Left lung (tissue), 10 donors: ENCODE measurements around the gene CLCNKB. TPM values are rescaled to one million over a fixed set of nuclear protein-coding genes. Genes with fewer than 3 reads are reported as not detected.

ENCODE experiments used
- ATAC-seq: fragments of 200-7000 bp; cut with Tn5 transposase; one replicate; pipeline ENCODE4 v1.9.1; 2020; ENCODE audit warnings: moderate library complexity
- DNase-seq, 4 donors: peaks; one replicate each; pipeline ENCODE4 v3.0.0-alpha.2; 2013 to 2020
- H3K27ac ChIP-seq, 2 donors: fragments of 200-600 bp; sonication (generic) in 1 of 2; one replicate each; pipeline versions ENCODE4 v1.5.0 to v1.8.0; 2020 to 2021
- H3K27me3 ChIP-seq, 2 donors: fragments of 200-600 bp; sonication (generic) in 1 of 2; one replicate each; pipeline versions ENCODE4 v1.5.0 to v1.8.0; 2020 to 2021
- H3K36me3 ChIP-seq, 2 donors: fragments of 200-600 bp; sonication (generic) in 1 of 2; one replicate each; pipeline versions ENCODE4 v1.5.0 to v1.8.0; 2020 to 2021
- H3K4me1 ChIP-seq, 2 donors: fragments of 200-600 bp; one replicate each; pipeline ENCODE4 v1.8.0; 2021
- H3K4me3 ChIP-seq, 2 donors: fragments of 200-600 bp; sonication (generic) in 1 of 2; one replicate each; pipeline versions ENCODE4 v1.5.0 to v1.8.0; 2020 to 2021; ENCODE audit warnings: mild to moderate bottlenecking in 1 of 2
- H3K9me3 ChIP-seq, 2 donors: fragments of 200-600 bp; sonication (generic) in 1 of 2; one replicate each; pipeline versions ENCODE4 v1.5.0 to v1.8.0; 2020 to 2021
- intact Hi-C, 2 donors: fragments of 100-400 bp; cut with DNase I; formaldehyde crosslinking; loops; one replicate each; pipeline versions ENCODE4 v1.11.2 to v1.14.2; 2022
- polyA plus RNA-seq, 6 donors: library from polyadenylated mRNA; unstranded; fragments of 120-200 nt; gene quantifications; one replicate each; pipeline ENCODE4 v1.2.1, GENCODE V29; 2013; ENCODE audit not compliant: insufficient read length in 6 of 6
- total RNA-seq, 2 donors: library from RNA; stranded (reverse); fragmentation: NEBNext Ultra II Directional; extraction: Animal tissue kit (Norgen Biotek cat#: 25700); gene quantifications; one replicate each; pipeline ENCODE4 v1.2.1, GENCODE V29; 2021
- TF ChIP-seq, protein P1 (sequence below), 2 donors: fragments of 200-600 bp; sonication (generic) in 1 of 2; IDR thresholded peaks; one replicate each; pipeline versions ENCODE4 v1.5.0 to v1.8.0; 2021; ENCODE audit warnings: antibody characterized with exemption in 2 of 2
- donor health status: DM: no; HTN: yes; CAD: no.
- donor health status: DM: no; HTN: no; CAD: no.

CLCNKB gene
- total and polyA plus RNA-seq, 8 donors = 1.1 to 8.0 (median 4.9) TPM; not detected in 1

DNA sequence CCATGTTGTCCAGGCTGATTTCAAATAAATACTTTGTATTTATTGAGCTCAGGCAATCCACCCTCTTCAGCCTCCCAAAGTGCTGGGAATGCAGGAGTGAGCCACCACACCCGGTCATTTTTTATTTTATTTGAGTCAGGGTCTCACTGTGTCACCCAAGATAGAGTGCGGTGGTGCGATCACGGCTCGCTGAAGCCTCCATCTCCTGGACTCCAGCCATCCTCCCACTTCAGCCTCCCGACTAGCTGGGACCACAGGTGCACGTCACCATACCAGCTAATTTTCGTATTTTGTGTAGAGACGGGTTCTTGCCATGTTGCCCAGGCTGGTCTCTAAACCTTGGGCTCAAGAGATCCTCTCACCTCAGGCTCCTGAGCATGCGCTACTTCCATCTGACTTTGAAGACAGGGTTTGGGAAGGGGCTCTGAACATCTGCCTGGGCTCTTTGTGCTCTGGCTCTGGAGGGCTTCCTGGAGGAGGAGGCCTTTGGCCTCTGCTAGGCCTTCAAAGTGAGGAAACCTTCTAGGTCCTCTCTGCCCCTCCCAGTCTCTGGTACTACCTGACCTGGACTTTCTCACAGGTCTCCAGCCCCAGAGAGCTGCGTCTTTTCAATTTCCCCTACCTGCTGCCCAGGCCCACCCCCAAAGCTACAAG is 31.5 kb upstream of the CLCNKB start:
- Histone ChIP-seq H3K4me3 (peak overlapping the region in 1 of 2 donors; percentile 41), H3K27ac (peak overlapping the region in 1 of 2 donors; percentile 70), H3K27me3 (peaks cover 0 to 13% of the 10 kb centered on the region in 2 donors), H3K36me3 (no peaks in the 10 kb centered on the region), H3K9me3 (no peaks in the 10 kb centered on the region), H3K4me1 (peaks cover 10 to 17% of the 10 kb centered on the region in 2 donors)
- TF ChIP-seq, protein P1, sequence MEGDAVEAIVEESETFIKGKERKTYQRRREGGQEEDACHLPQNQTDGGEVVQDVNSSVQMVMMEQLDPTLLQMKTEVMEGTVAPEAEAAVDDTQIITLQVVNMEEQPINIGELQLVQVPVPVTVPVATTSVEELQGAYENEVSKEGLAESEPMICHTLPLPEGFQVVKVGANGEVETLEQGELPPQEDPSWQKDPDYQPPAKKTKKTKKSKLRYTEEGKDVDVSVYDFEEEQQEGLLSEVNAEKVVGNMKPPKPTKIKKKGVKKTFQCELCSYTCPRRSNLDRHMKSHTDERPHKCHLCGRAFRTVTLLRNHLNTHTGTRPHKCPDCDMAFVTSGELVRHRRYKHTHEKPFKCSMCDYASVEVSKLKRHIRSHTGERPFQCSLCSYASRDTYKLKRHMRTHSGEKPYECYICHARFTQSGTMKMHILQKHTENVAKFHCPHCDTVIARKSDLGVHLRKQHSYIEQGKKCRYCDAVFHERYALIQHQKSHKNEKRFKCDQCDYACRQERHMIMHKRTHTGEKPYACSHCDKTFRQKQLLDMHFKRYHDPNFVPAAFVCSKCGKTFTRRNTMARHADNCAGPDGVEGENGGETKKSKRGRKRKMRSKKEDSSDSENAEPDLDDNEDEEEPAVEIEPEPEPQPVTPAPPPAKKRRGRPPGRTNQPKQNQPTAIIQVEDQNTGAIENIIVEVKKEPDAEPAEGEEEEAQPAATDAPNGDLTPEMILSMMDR (IDR thresholded peaks at IDR 0.05) = no peak
- ATAC-seq = no peak
- DNase-seq = no peak
- intact Hi-C loops = no loop called here

DNA sequence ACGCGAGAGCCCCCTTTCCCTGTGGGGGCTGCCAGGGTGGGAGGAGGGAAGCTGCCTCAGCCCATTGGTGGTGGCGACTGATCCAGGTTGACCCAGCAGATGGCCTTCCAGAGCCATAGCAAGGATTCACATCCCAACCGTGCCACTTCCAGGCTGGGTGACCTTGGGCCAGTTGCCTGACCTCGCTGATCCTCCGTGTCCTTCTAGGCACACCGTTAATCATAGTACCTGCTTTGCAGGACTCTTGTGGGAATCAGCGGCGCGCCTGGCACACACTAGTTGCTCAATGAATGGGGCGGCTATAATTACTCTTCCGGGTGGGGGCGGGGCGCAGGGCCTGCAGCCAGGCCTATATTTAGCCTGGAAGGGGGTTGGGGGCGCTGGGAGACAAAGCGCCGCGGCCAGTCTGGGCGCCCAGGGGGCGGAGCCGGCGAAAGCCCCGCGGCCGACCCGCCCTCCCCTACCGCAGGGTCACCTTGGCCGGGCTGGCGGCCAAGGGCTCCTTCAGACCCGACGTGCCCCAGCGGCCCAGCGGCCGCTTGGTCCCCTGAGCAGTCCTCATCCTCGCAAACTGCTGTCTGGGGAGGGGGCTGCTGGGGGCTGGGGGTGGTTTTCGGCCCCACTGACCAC is 30.9 kb upstream of the CLCNKB start:
- intact Hi-C loops = no loop called here
- peak overlapping the region; percentile 29 to 41 for H3K4me3 ChIP-seq
- H3K36me3 ChIP-seq = no peaks in the 10 kb centered on the region
- H3K27me3 ChIP-seq = peaks cover 0 to 13% of the 10 kb centered on the region in 2 donors
- DNase-seq (peak in 3 of 4 donors; percentile 76 to 87 (median 82)), ATAC-seq (peak; percentile 85)
- TF ChIP-seq, protein P1 (IDR thresholded peaks at IDR 0.05) = no peak
- no peaks in the 10 kb centered on the region for H3K9me3 ChIP-seq
- H3K27ac ChIP-seq = peak overlapping the region in 1 of 2 donors; percentile 70
- H3K4me1 ChIP-seq = peaks cover 11 to 17% of the 10 kb centered on the region in 2 donors

DNA sequence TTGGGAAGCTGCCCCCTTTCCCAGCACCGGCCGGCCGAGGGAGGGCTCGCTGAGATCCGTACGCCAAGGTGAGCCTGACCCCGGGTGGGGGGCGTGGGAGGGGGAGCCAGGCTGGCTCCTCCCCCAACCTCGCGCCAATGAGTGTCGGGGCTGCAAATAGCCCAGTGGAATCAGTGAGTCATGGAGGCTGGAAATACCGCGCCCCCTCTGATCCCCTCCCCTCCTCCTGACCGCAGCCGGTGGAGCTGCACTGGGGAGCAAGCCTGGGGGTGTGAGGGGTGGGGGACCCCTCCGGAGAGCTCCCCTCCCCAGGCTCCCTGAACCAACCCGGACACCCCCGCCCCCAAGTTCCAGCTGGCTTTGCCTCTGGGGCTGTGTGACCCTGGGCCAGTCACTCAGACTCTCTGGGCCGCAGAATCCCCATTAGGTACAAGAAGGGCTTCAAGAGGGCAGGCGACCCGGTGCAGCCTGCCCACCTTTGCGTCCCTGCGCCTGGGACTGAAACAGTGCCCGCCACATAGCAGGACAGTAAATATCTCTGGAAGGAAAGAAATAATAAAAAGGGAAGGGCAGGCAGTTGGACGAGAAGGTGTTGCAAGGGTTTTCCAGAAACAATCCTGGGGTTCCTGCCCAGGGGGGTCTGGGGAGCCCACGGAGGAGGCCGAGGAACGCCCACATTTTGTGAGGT is 30.2 kb upstream of the CLCNKB start:
- H3K27me3 ChIP-seq = peaks cover 0 to 13% of the 10 kb centered on the region in 2 donors
- H3K27ac ChIP-seq = peak overlapping the region in 1 of 2 donors; percentile 70
- peak overlapping the region; percentile 29 to 41 for H3K4me3 ChIP-seq
- peak; percentile 76 for ATAC-seq
- peaks cover 17% of the 10 kb centered on the region in 2 donors for H3K4me1 ChIP-seq
- TF ChIP-seq, protein P1 (IDR thresholded peaks at IDR 0.05) = no peak
- DNase-seq = peak in 2 of 4 donors; percentile 73 to 78
- no peaks in the 10 kb centered on the region for H3K36me3 ChIP-seq
- intact Hi-C loops = no loop called here
- H3K9me3 ChIP-seq = no peaks in the 10 kb centered on the region

DNA sequence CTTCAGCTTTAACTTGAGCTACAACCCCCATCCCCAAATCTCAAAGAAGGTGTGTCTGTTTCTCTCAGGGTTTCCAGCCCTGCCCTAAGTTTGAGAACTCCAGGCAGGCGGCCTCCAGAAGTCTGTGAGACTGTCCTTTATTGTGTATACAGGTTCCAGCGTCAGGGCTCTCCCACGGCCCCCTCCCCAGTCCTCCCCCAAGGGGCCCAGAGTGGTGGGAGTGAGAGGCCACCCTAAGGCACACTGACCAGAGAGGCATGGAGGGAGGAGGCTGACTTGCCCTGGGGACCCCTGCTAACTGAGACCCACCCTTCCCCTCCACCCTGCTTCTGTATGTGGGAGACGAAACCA is 29.7 kb upstream of the CLCNKB start:
- DNase-seq = no peak
- intact Hi-C loops = no loop called here
- Histone ChIP-seq H3K4me3 (no peak overlapping the region), H3K36me3 (no peaks in the 10 kb centered on the region), H3K4me1 (peaks cover 17 to 20% of the 10 kb centered on the region in 2 donors), H3K9me3 (no peaks in the 10 kb centered on the region), H3K27ac (peak overlapping the region in 1 of 2 donors; percentile 70), H3K27me3 (peaks cover 0 to 13% of the 10 kb centered on the region in 2 donors)
- TF ChIP-seq, protein P1 (IDR thresholded peaks at IDR 0.05) = no peak
- ATAC-seq = no peak
